SK-N-SH treated with all-trans-retinoic acid at 6 μM for 48 hours (cell line): ENCODE measurements around the gene CKAP4.

Source experiments
- CSDC2 ChIP-seq: fragments of 250-450 bp; sonication (Bioruptor Pico); IDR thresholded peaks from 2 replicates; pipeline ENCODE4 v1.5.0; 2020; ENCODE audit warnings: mild to moderate bottlenecking, moderate library complexity
- CSRNP3 ChIP-seq: fragments of 250-450 bp; sonication (Bioruptor Pico); IDR thresholded peaks from 2 replicates; pipeline ENCODE4 v1.5.1; 2021; ENCODE audit warnings: mild to moderate bottlenecking, moderate library complexity
- ESRRG ChIP-seq: fragments of 250-450 bp; sonication (Bioruptor Pico); IDR thresholded peaks from 2 replicates; pipeline ENCODE4 v1.6.1; 2021; ENCODE audit warnings: mild to moderate bottlenecking
- GLIS3 ChIP-seq: fragments of 250-450 bp; sonication (Bioruptor Pico); IDR thresholded peaks from 2 replicates; pipeline ENCODE4 v1.5.0; 2020; ENCODE audit warnings: mild to moderate bottlenecking, moderate library complexity
- OSR1 ChIP-seq: fragments of 250-450 bp; sonication (Bioruptor Pico); IDR thresholded peaks from 2 replicates; pipeline ENCODE4 v1.8.0; 2022; ENCODE audit warnings: moderate library complexity, mild to moderate bottlenecking, inconsistent platforms
- PATZ1 ChIP-seq: fragments of 250-450 bp; sonication (Bioruptor Pico); IDR thresholded peaks from 2 replicates; pipeline ENCODE4 v1.8.0; 2020; ENCODE audit warnings: mild to moderate bottlenecking, moderate library complexity, borderline replicate concordance
- PPARA ChIP-seq: fragments of 250-450 bp; sonication (Bioruptor Pico); IDR thresholded peaks from 2 replicates; pipeline ENCODE4 v1.5.0; 2020; ENCODE audit warnings: mild to moderate bottlenecking, borderline replicate concordance
- RARB ChIP-seq: fragments of 250-450 bp; sonication (Bioruptor Pico); IDR thresholded peaks from 2 replicates; pipeline ENCODE4 v1.8.0; 2021; ENCODE audit warnings: mild to moderate bottlenecking, moderate library complexity
- TOX ChIP-seq: fragments of 250-450 bp; sonication (Bioruptor Pico); IDR thresholded peaks from 2 replicates; pipeline ENCODE4 v1.8.0; 2021; ENCODE audit warnings: mild to moderate bottlenecking, moderate library complexity, borderline replicate concordance
- ZFP3 ChIP-seq: fragments of 250-450 bp; sonication (Bioruptor Pico); IDR thresholded peaks from 2 replicates; pipeline ENCODE4 v1.5.0; 2020; ENCODE audit warnings: mild to moderate bottlenecking, moderate library complexity
- ZFP30 ChIP-seq: fragments of 450-650 bp; formaldehyde crosslinking; IDR thresholded peaks from 2 replicates; pipeline ENCODE4 v1.5.0; 2022; ENCODE audit warnings: mild to moderate bottlenecking, moderate library complexity

- no peak for TF ChIP-seq GLIS3 (CRISPR knock-in tag)
- no peak for TF ChIP-seq ZFP30 (CRISPR knock-in tag)
- no peak for TF ChIP-seq PATZ1 (CRISPR knock-in tag)
- TF ChIP-seq TOX (CRISPR knock-in tag), result no peak
- TF ChIP-seq RARB (CRISPR knock-in tag), result no peak
- no peak for TF ChIP-seq PPARA (CRISPR knock-in tag)
- TF ChIP-seq CSDC2 (CRISPR knock-in tag), result no peak
- no peak for TF ChIP-seq ESRRG (CRISPR knock-in tag)
- no peak for TF ChIP-seq CSRNP3 (CRISPR knock-in tag)
- no peak for TF ChIP-seq OSR1 (CRISPR knock-in tag)
- no peak for TF ChIP-seq ZFP3 (CRISPR knock-in tag)
Observed at GRCh38 chr12:106290666-106291065, 42.8 kb upstream of the CKAP4 start.
